ENCODE data around the gene ZCCHC9.
A peak's percentile ranks its signal among the peaks of the same experiment; 100 is the strongest.
"Not testable (repeated sequence)": the region's sequence is repeated elsewhere in the genome, so short reads cannot be mapped to it uniquely, and the experiment has no call there.

Gene ZCCHC9

GRCh38 chr5:81290146-81290545 lies 11.2 kb upstream of the ZCCHC9 start:
- no peak overlapping the region for H3K4me3 Mint-ChIP-seq
- peaks cover 72% of the 10 kb centered on the region for H3K36me3 Mint-ChIP-seq (ENCODE audit: low read depth)
- H3K4me1 Mint-ChIP-seq (ENCODE audit: low read depth), result peaks cover 75% of the 10 kb centered on the region
- H3K27ac Mint-ChIP-seq, result no peak overlapping the region
- no peaks in the 10 kb centered on the region for H3K27me3 Mint-ChIP-seq
- H3K9me3 Mint-ChIP-seq, result peaks cover 23% of the 10 kb centered on the region

- Mint-ChIP-seq H3K36me3 (ENCODE audit: low read depth) (peaks cover 57% of the 10 kb centered on the region), H3K27me3 (no peaks in the 10 kb centered on the region), H3K27ac (no peak overlapping the region), H3K4me1 (ENCODE audit: low read depth) (peaks cover 59% of the 10 kb centered on the region), H3K9me3 (peaks cover 23% of the 10 kb centered on the region), H3K4me3 (no peak overlapping the region)
These were observed 9.3 kb upstream of the ZCCHC9 start for GRCh38 chr5:81292130-81292529.

GRCh38 chr5:81294021-81294420 lies 7.4 kb upstream of the ZCCHC9 start:
- peaks cover 59% of the 10 kb centered on the region for H3K4me1 Mint-ChIP-seq (ENCODE audit: low read depth)
- H3K27ac Mint-ChIP-seq, result not testable (repeated sequence)

GRCh38 chr5:81297531-81297930 lies 3.9 kb upstream of the ZCCHC9 start:
- no peak overlapping the region for H3K27ac Mint-ChIP-seq
- H3K9me3 Mint-ChIP-seq, result peaks cover 10% of the 10 kb centered on the region
- H3K27me3 Mint-ChIP-seq, result no peaks in the 10 kb centered on the region
- peaks cover 23% of the 10 kb centered on the region for H3K36me3 Mint-ChIP-seq (ENCODE audit: low read depth)
- no peak overlapping the region for H3K4me3 Mint-ChIP-seq
- peaks cover 44% of the 10 kb centered on the region for H3K4me1 Mint-ChIP-seq (ENCODE audit: low read depth)

More at GRCh38 chr5:81294021-81294420, 7.4 kb upstream of the ZCCHC9 start:
- H3K36me3 Mint-ChIP-seq (ENCODE audit: low read depth), result peaks cover 55% of the 10 kb centered on the region
- H3K9me3 Mint-ChIP-seq, result peaks cover 23% of the 10 kb centered on the region
- H3K4me3 Mint-ChIP-seq, H3K27me3 Mint-ChIP-seq: not testable (repeated sequence)

GRCh38 chr5:81300921-81301270 lies 491 bp upstream of the ZCCHC9 start:
- peaks cover 11% of the 10 kb centered on the region for H3K36me3 Mint-ChIP-seq (ENCODE audit: low read depth)
- peak overlapping the region; percentile 88 for H3K4me3 Mint-ChIP-seq
- H3K9me3 Mint-ChIP-seq, result no peaks in the 10 kb centered on the region
- H3K27me3 Mint-ChIP-seq, result no peaks in the 10 kb centered on the region
- peak overlapping the region; percentile 93 for H3K27ac Mint-ChIP-seq
- peaks cover 56% of the 10 kb centered on the region for H3K4me1 Mint-ChIP-seq (ENCODE audit: low read depth)

GRCh38 chr5:81302596-81302995 lies 1.2 kb downstream of the ZCCHC9 start:
- Mint-ChIP-seq H3K9me3 (no peaks in the 10 kb centered on the region), H3K36me3 (ENCODE audit: low read depth) (peaks cover 16% of the 10 kb centered on the region), H3K27ac (peak overlapping the region; percentile 93), H3K4me1 (ENCODE audit: low read depth) (peaks cover 53% of the 10 kb centered on the region), H3K4me3 (peak overlapping the region; percentile 88), H3K27me3 (no peaks in the 10 kb centered on the region)

GRCh38 chr5:81303563-81303962 lies 2.2 kb downstream of the ZCCHC9 start:
- peak overlapping the region; percentile 56 for H3K4me3 Mint-ChIP-seq
- H3K36me3 Mint-ChIP-seq (ENCODE audit: low read depth), result peaks cover 19% of the 10 kb centered on the region
- no peaks in the 10 kb centered on the region for H3K9me3 Mint-ChIP-seq
- H3K27ac Mint-ChIP-seq, result no peak overlapping the region
- peaks cover 44% of the 10 kb centered on the region for H3K4me1 Mint-ChIP-seq (ENCODE audit: low read depth)
- H3K27me3 Mint-ChIP-seq, result no peaks in the 10 kb centered on the region

- Mint-ChIP-seq H3K36me3 (ENCODE audit: low read depth) (peaks cover 40% of the 10 kb centered on the region), H3K27ac (peak overlapping the region; percentile 24), H3K27me3 (no peaks in the 10 kb centered on the region), H3K4me1 (ENCODE audit: low read depth) (peaks cover 22% of the 10 kb centered on the region), H3K9me3 (no peaks in the 10 kb centered on the region), H3K4me3 (no peak overlapping the region)
These were observed 4.4 kb downstream of the ZCCHC9 start for GRCh38 chr5:81305785-81306184.

- H3K36me3 Mint-ChIP-seq (ENCODE audit: low read depth), result peaks cover 65% of the 10 kb centered on the region
- no peak overlapping the region for H3K4me3 Mint-ChIP-seq
- no peaks in the 10 kb centered on the region for H3K9me3 Mint-ChIP-seq
- H3K27me3 Mint-ChIP-seq, result no peaks in the 10 kb centered on the region
- no peak overlapping the region for H3K27ac Mint-ChIP-seq
- H3K4me1 Mint-ChIP-seq (ENCODE audit: low read depth), result peaks cover 12% of the 10 kb centered on the region
These were observed 7.4 kb downstream of the ZCCHC9 start for GRCh38 chr5:81308836-81309235.

GRCh38 chr5:81310402-81311063 lies 9.1 kb downstream of the ZCCHC9 start:
- no peak overlapping the region for H3K4me3 Mint-ChIP-seq
- peaks cover 4% of the 10 kb centered on the region for H3K4me1 Mint-ChIP-seq (ENCODE audit: low read depth)
- peaks cover 63% of the 10 kb centered on the region for H3K36me3 Mint-ChIP-seq (ENCODE audit: low read depth)
- H3K27ac Mint-ChIP-seq, result no peak overlapping the region
- no peaks in the 10 kb centered on the region for H3K27me3 Mint-ChIP-seq
- H3K9me3 Mint-ChIP-seq, result no peaks in the 10 kb centered on the region

GRCh38 chr5:81313278-81313677 lies 11.9 kb downstream of the ZCCHC9 start:
- peaks cover 4% of the 10 kb centered on the region for H3K9me3 Mint-ChIP-seq
- no peak overlapping the region for H3K27ac Mint-ChIP-seq
- H3K4me1 Mint-ChIP-seq (ENCODE audit: low read depth), result peaks cover 7% of the 10 kb centered on the region
- no peaks in the 10 kb centered on the region for H3K27me3 Mint-ChIP-seq
- no peak overlapping the region for H3K4me3 Mint-ChIP-seq
- peaks cover 55% of the 10 kb centered on the region for H3K36me3 Mint-ChIP-seq (ENCODE audit: low read depth)

GRCh38 chr5:81313686-81314085 lies 12.3 kb downstream of the ZCCHC9 start:
- H3K27me3 Mint-ChIP-seq, result no peaks in the 10 kb centered on the region
- H3K27ac Mint-ChIP-seq, result no peak overlapping the region
- H3K9me3 Mint-ChIP-seq, result peaks cover 4% of the 10 kb centered on the region
- H3K4me3 Mint-ChIP-seq, result no peak overlapping the region
- peaks cover 52% of the 10 kb centered on the region for H3K36me3 Mint-ChIP-seq (ENCODE audit: low read depth)
- H3K4me1 Mint-ChIP-seq (ENCODE audit: low read depth), result peaks cover 7% of the 10 kb centered on the region

- H3K4me1 Mint-ChIP-seq (ENCODE audit: low read depth), result peaks cover 7% of the 10 kb centered on the region
- H3K27me3 Mint-ChIP-seq, result no peaks in the 10 kb centered on the region
- H3K36me3 Mint-ChIP-seq (ENCODE audit: low read depth), result peaks cover 44% of the 10 kb centered on the region
- no peak overlapping the region for H3K27ac Mint-ChIP-seq
- H3K4me3 Mint-ChIP-seq, result no peak overlapping the region
- H3K9me3 Mint-ChIP-seq, result peaks cover 4% of the 10 kb centered on the region
These were observed 13.2 kb downstream of the ZCCHC9 start for GRCh38 chr5:81314581-81314980.

GRCh38 chr5:81315336-81315735 lies 13.9 kb downstream of the ZCCHC9 start:
- Mint-ChIP-seq H3K27me3 (no peaks in the 10 kb centered on the region), H3K36me3 (ENCODE audit: low read depth) (peaks cover 36% of the 10 kb centered on the region), H3K9me3 (peaks cover 4% of the 10 kb centered on the region), H3K4me3 (no peak overlapping the region), H3K27ac (no peak overlapping the region), H3K4me1 (ENCODE audit: low read depth) (peaks cover 7% of the 10 kb centered on the region)

GRCh38 chr5:81315830-81316229 lies 14.4 kb downstream of the ZCCHC9 start:
- Mint-ChIP-seq H3K27ac (no peak overlapping the region), H3K4me3 (no peak overlapping the region), H3K36me3 (ENCODE audit: low read depth) (peaks cover 31% of the 10 kb centered on the region), H3K27me3 (no peaks in the 10 kb centered on the region), H3K9me3 (peaks cover 4% of the 10 kb centered on the region), H3K4me1 (ENCODE audit: low read depth) (peaks cover 7% of the 10 kb centered on the region)

GRCh38 chr5:81316571-81316970 lies 15.2 kb downstream of the ZCCHC9 start:
- Mint-ChIP-seq H3K36me3 (ENCODE audit: low read depth) (peaks cover 24% of the 10 kb centered on the region), H3K4me3 (no peak overlapping the region)

More at GRCh38 chr5:81316571-81316970, 15.2 kb downstream of the ZCCHC9 start:
- Mint-ChIP-seq H3K4me1 (ENCODE audit: low read depth) (peaks cover 7% of the 10 kb centered on the region), H3K27me3 (no peaks in the 10 kb centered on the region), H3K27ac (no peak overlapping the region), H3K9me3 (peaks cover 4% of the 10 kb centered on the region)

Measured in stimulated activated naive CD8-positive, alpha-beta T cell treated with anti-CD3 and anti-CD28 coated beads, Interleukin-15, Interleukin-2, amounts not matched to agents 100 ng/mL and 50 ng/mL, for 24 hours (primary cell).